Transverse colon (tissue), 1 donor: ENCODE data around the gene OSGIN1.

Source experiments
- EP300 ChIP-seq: sonication (generic); formaldehyde crosslinking; IDR thresholded peaks from one replicate; pipeline ENCODE4 v1.6.1; 2017; ENCODE audit warnings: antibody characterized with exemption, low read depth
- POLR2A ChIP-seq: fragments of 450-650 bp; IDR thresholded peaks from one replicate; pipeline ENCODE4 v1.6.1; 2016; ENCODE audit warnings: antibody characterized with exemption, mild to moderate bottlenecking, moderate library complexity

GRCh38 chr16:83994703-83995102 lies 41.7 kb downstream of the OSGIN1 start:
- TF ChIP-seq EP300 (no peak), POLR2A (no peak)
